GM18861 (cell line): ENCODE measurements around the gene CSH1.
"Not testable (repeated sequence)": the region's sequence is repeated elsewhere in the genome, so short reads cannot be mapped to it uniquely, and the experiment has no call there.

Experiments
- ATAC-seq: cut with Tn5 transposase; IDR thresholded peaks from one replicate; pipeline ENCODE4 v1.9.1; 2021; ENCODE audit not compliant: unreplicated experiment

CSH1 gene

GRCh38 chr17:63896524-63897354, at the start of gene CSH1:
Gene CSH1 (minus strand): TSS chr17:63896574. CDS start chr17:63896511, 63 bp downstream.
- ATAC-seq = not testable (repeated sequence)

- peak; percentile 52 for ATAC-seq
Observed at GRCh38 chr17:63945784-63946439, 49.5 kb upstream of the CSH1 start.

GRCh38 chr17:63944736-63945499, 48.5 kb upstream of the CSH1 start:
- ATAC-seq = no peak

- ATAC-seq = no peak
Observed at GRCh38 chr17:63943745-63944144, 47.4 kb upstream of the CSH1 start.

GRCh38 chr17:63942309-63942985, 46.1 kb upstream of the CSH1 start:
- no peak for ATAC-seq

GRCh38 chr17:63941751-63942150, 45.4 kb upstream of the CSH1 start:
- ATAC-seq = no peak

GRCh38 chr17:63941162-63941561, 44.8 kb upstream of the CSH1 start:
- no peak for ATAC-seq

GRCh38 chr17:63940584-63940983, 44.2 kb upstream of the CSH1 start:
- ATAC-seq = no peak

- no peak for ATAC-seq
Observed at GRCh38 chr17:63939884-63940283, 43.5 kb upstream of the CSH1 start.

GRCh38 chr17:63939401-63939800, 43.0 kb upstream of the CSH1 start:
- ATAC-seq = no peak

- ATAC-seq = no peak
Observed at GRCh38 chr17:63937920-63938319, 41.5 kb upstream of the CSH1 start.

GRCh38 chr17:63937319-63937718, 40.9 kb upstream of the CSH1 start:
- no peak for ATAC-seq

- no peak for ATAC-seq
Observed at GRCh38 chr17:63934183-63935112, 38.1 kb upstream of the CSH1 start.

- no peak for ATAC-seq
Observed at GRCh38 chr17:63933598-63933997, 37.2 kb upstream of the CSH1 start.

- no peak for ATAC-seq
Observed at GRCh38 chr17:63932721-63933120, 36.3 kb upstream of the CSH1 start.

- peak; percentile 63 for ATAC-seq
Observed at GRCh38 chr17:63931981-63932561, 35.7 kb upstream of the CSH1 start, which contains the start of gene CD79B. Gene CD79B (minus strand): TSS chr17:63932331. CDS start chr17:63932261, 70 bp downstream.

- no peak for ATAC-seq
Observed at GRCh38 chr17:63930951-63931575, 34.7 kb upstream of the CSH1 start.

GRCh38 chr17:63929860-63930766, 33.7 kb upstream of the CSH1 start:
- ATAC-seq = no peak
